ENCODE results near the gene MIPEP. TPM values are rescaled to one million over a fixed set of nuclear protein-coding genes. Genes with fewer than 3 reads are reported as not detected.

The MIPEP gene
- total RNA-seq, 1 experiment from 2014 or later, result 25.4 TPM

DNA sequence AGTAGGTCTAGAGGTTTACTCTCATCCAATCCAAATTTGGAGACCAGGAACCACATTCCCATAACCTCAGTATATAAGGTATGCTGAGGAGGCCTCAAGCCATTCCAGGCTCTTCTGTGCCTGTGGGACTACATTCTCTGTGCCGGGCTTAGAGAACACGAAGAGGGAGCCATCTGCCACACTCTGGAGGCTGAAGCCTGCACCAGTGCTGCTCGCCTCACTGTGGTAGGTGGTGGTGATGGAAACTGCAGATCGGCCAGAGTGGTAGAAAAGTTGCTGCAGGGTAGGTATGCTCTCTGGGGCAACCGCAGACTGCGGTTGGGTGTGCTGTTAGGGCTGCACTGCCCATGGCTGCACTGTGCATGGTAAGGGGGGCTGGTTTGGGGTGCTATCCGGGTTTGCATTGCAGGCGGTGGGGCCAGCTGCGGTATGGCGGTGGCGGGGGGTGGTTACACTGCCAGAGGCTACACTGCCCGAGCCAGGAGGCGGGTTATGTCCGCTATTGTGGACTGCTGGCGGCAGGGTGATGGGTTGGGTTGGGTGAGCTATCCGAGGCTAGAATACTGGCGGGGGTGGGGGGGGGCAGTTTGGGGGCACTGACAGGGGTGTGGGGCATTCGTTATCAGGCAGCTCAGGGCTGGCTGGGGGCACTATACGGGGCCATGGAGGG is 174.0 kb downstream of the MIPEP start:
- BruUV-seq (replicated peaks), result no TSS peak
- no peak overlapping the region for H3K27ac ChIP-seq (ENCODE audit: low read depth, low read length, poor library complexity, severe bottlenecking)
- H3K9me3 ChIP-seq (ENCODE audit: low read depth, low read length, poor library complexity, severe bottlenecking), result no peaks in the 10 kb centered on the region
- no peaks in the 10 kb centered on the region for H3K4me1 ChIP-seq (ENCODE audit: insufficient read depth, low read length, poor library complexity, severe bottlenecking)
- intact Hi-C loops (cut with micrococcal nuclease; ENCODE audit: unreplicated experiment), result no loop called here
- no peak for DNase-seq (ENCODE audit: low spot score)
- CTCF ChIA-PET, result no interaction called here
- TF ChIP-seq, protein P1, sequence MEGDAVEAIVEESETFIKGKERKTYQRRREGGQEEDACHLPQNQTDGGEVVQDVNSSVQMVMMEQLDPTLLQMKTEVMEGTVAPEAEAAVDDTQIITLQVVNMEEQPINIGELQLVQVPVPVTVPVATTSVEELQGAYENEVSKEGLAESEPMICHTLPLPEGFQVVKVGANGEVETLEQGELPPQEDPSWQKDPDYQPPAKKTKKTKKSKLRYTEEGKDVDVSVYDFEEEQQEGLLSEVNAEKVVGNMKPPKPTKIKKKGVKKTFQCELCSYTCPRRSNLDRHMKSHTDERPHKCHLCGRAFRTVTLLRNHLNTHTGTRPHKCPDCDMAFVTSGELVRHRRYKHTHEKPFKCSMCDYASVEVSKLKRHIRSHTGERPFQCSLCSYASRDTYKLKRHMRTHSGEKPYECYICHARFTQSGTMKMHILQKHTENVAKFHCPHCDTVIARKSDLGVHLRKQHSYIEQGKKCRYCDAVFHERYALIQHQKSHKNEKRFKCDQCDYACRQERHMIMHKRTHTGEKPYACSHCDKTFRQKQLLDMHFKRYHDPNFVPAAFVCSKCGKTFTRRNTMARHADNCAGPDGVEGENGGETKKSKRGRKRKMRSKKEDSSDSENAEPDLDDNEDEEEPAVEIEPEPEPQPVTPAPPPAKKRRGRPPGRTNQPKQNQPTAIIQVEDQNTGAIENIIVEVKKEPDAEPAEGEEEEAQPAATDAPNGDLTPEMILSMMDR (conservative IDR thresholded peaks at IDR 0.05; ENCODE audit: low read depth, low read length), result no peak
- TF ChIP-seq EZH2 (IDR thresholded peaks at IDR 0.05; ENCODE audit: borderline replicate concordance, low read depth, low read length, poor library complexity, severe bottlenecking), result no peak
- H3K36me3 ChIP-seq (ENCODE audit: insufficient read depth, low read length, poor library complexity, severe bottlenecking), result no peaks in the 10 kb centered on the region
- H3K27me3 ChIP-seq (replicated peaks; ENCODE audit: insufficient read depth, low read depth, low read length, poor library complexity), result no peaks in the 10 kb centered on the region
- POLR2A ChIA-PET (ENCODE audit: low non-redundant PET), result no interaction called here
- H3K4me3 ChIP-seq (ENCODE audit: low read depth, low read length, poor library complexity, severe bottlenecking), result no peak overlapping the region

DNA sequence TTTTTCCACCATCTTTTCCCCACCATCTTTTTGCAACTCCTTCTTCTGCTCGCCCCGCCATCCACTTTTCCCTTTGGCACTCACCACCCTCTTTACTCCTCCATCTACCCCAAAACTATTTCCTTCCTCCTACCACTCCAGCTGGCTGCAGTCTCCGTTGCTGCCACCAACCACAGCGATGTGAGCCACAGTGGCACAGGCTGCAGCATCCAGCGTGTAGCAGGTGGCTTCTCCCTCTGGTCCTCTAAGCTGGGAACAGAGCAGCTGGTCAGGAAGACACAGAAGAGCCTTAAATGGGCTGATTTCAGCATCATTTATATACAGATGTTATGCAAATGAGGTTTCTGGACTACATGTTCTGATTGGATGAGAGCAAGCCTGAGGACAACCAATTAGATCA is 174.5 kb downstream of the MIPEP start:
- Histone ChIP-seq H3K4me3 (ENCODE audit: low read depth, low read length, poor library complexity, severe bottlenecking) (no peak overlapping the region), H3K27ac (ENCODE audit: low read depth, low read length, poor library complexity, severe bottlenecking) (no peak overlapping the region), H3K9me3 (ENCODE audit: low read depth, low read length, poor library complexity, severe bottlenecking) (no peaks in the 10 kb centered on the region), H3K4me1 (ENCODE audit: insufficient read depth, low read length, poor library complexity, severe bottlenecking) (no peaks in the 10 kb centered on the region), H3K36me3 (ENCODE audit: insufficient read depth, low read length, poor library complexity, severe bottlenecking) (no peaks in the 10 kb centered on the region), H3K27me3 (replicated peaks; ENCODE audit: insufficient read depth, low read depth, low read length, poor library complexity) (no peaks in the 10 kb centered on the region)
- BruUV-seq (replicated peaks), result no TSS peak
- intact Hi-C loops (cut with micrococcal nuclease; ENCODE audit: unreplicated experiment), result no loop called here
- CTCF ChIA-PET, result no interaction called here
- POLR2A ChIA-PET (ENCODE audit: low non-redundant PET), result no interaction called here
- TF ChIP-seq, protein P1 (conservative IDR thresholded peaks at IDR 0.05; ENCODE audit: low read depth, low read length), result no peak
- TF ChIP-seq EZH2 (IDR thresholded peaks at IDR 0.05; ENCODE audit: borderline replicate concordance, low read depth, low read length, poor library complexity, severe bottlenecking), result no peak
- DNase-seq (ENCODE audit: low spot score), result no peak

DNA sequence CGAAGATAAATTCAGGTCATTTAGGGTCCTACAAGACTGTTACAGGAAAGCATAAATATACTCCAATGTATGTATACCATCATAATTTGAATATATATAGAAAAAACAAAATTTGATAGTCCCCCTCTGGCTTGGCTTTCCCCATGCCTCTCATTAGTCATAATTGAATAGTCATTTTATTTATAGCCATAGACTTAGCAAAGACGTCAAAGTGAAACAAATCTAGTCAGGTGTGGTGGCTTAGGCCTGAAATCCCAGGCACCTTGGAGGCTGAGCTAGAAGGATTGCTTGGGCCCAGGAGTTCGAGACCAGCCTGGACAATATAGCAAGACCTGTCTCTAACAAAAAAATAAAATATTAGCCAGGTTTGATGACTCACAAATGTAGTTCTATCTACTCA is 177.8 kb downstream of the MIPEP start:
- POLR2A ChIA-PET (ENCODE audit: low non-redundant PET), result no interaction called here
- CTCF ChIA-PET, result no interaction called here
- no peak overlapping the region for H3K27ac ChIP-seq (ENCODE audit: low read depth, low read length, poor library complexity, severe bottlenecking)
- H3K36me3 ChIP-seq (ENCODE audit: insufficient read depth, low read length, poor library complexity, severe bottlenecking), result no peaks in the 10 kb centered on the region
- H3K9me3 ChIP-seq (ENCODE audit: low read depth, low read length, poor library complexity, severe bottlenecking), result no peaks in the 10 kb centered on the region
- TF ChIP-seq EZH2 (IDR thresholded peaks at IDR 0.05; ENCODE audit: borderline replicate concordance, low read depth, low read length, poor library complexity, severe bottlenecking), result no peak
- TF ChIP-seq, protein P1 (conservative IDR thresholded peaks at IDR 0.05; ENCODE audit: low read depth, low read length), result no peak
- no peak overlapping the region for H3K4me3 ChIP-seq (ENCODE audit: low read depth, low read length, poor library complexity, severe bottlenecking)
- intact Hi-C loops (cut with micrococcal nuclease; ENCODE audit: unreplicated experiment), result no loop called here
- H3K4me1 ChIP-seq (ENCODE audit: insufficient read depth, low read length, poor library complexity, severe bottlenecking), result no peaks in the 10 kb centered on the region
- DNase-seq (ENCODE audit: low spot score), result no peak
- BruUV-seq (replicated peaks), result no TSS peak
- no peaks in the 10 kb centered on the region for H3K27me3 ChIP-seq (replicated peaks; ENCODE audit: insufficient read depth, low read depth, low read length, poor library complexity)
